ENCODE data around the gene SAMSN1.
"Not testable (repeated sequence)": the region's sequence is repeated elsewhere in the genome, so short reads cannot be mapped to it uniquely, and the experiment has no call there.

The SAMSN1 gene

GRCh38 chr21:14495075-14495474 lies 51.0 kb downstream of the SAMSN1 start:
- Histone ChIP-seq H3K27me3 (replicated peaks) (no peaks in the 10 kb centered on the region), H3K4me3 (ENCODE audit: low read depth, low read length) (no peak overlapping the region), H3K27ac (no peak overlapping the region), H3K36me3 (replicated peaks) (no peaks in the 10 kb centered on the region)
- no peak for TF ChIP-seq CTCF (IDR thresholded peaks at IDR 0.05; ENCODE audit: low read depth, low read length, missing control alignments)
- no peak for DNase-seq
- in situ Hi-C loops (cut with HindIII; ENCODE audit: low pct_ligation_motif_present, low sequenced_read_pairs) = no loop called here

DNA sequence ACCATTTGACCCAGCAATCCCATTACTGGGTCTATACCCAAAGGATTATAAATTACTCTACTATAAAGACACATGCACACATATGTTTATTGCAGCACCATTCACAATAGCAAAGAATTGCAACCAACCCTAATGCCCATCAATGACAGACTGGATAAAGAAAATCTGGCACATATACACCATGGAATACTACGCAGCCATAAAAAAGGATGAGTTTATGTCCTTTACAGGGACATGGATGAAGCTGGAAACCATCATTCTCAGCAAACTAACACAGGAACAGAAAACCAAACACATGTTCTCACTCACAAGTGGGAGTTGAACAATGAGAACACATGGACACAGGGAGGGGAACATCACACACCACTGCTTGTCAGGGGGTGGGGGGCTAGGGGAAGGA lies 51.9 kb downstream of the SAMSN1 start:
- H3K36me3 ChIP-seq (replicated peaks); H3K27me3 ChIP-seq (replicated peaks); H3K4me3 ChIP-seq (ENCODE audit: low read depth, low read length); in situ Hi-C loops (cut with HindIII; ENCODE audit: low pct_ligation_motif_present, low sequenced_read_pairs); DNase-seq; H3K27ac ChIP-seq: not testable (repeated sequence)

DNA sequence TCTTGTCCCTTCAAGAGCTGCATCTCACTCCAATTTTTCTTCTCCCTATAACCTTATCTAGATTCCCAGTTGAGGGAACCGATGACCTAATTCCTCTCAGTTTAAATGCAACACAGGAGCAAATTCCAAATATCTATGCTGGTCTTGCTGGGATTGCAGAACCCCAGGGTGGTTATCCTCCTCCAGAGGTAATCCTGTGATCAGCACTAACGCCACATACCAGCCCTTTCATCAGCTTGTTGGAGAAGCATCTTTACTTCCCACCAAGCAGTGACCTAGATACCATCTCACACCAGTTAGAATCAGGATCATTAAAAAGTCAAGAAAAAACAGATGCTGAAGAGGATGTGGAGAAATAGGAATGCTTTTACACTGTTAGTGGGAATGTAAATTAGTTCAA lies 52.4 kb downstream of the SAMSN1 start:
- Histone ChIP-seq H3K4me3 (ENCODE audit: low read depth, low read length) (no peak overlapping the region), H3K36me3 (replicated peaks) (no peaks in the 10 kb centered on the region), H3K27ac (no peak overlapping the region), H3K27me3 (replicated peaks) (no peaks in the 10 kb centered on the region)
- in situ Hi-C loops (cut with HindIII; ENCODE audit: low pct_ligation_motif_present, low sequenced_read_pairs) = no loop called here
- DNase-seq = no peak
- TF ChIP-seq CTCF (IDR thresholded peaks at IDR 0.05; ENCODE audit: low read depth, low read length, missing control alignments) = no peak

GRCh38 chr21:14492931-14493330 lies 53.2 kb downstream of the SAMSN1 start:
- Histone ChIP-seq H3K4me3 (ENCODE audit: low read depth, low read length) (no peak overlapping the region), H3K36me3 (replicated peaks) (no peaks in the 10 kb centered on the region), H3K27me3 (replicated peaks) (no peaks in the 10 kb centered on the region), H3K27ac (no peak overlapping the region)
- TF ChIP-seq CTCF (IDR thresholded peaks at IDR 0.05; ENCODE audit: low read depth, low read length, missing control alignments) = no peak
- no peak for DNase-seq
- in situ Hi-C loops (cut with HindIII; ENCODE audit: low pct_ligation_motif_present, low sequenced_read_pairs) = no loop called here

DNA sequence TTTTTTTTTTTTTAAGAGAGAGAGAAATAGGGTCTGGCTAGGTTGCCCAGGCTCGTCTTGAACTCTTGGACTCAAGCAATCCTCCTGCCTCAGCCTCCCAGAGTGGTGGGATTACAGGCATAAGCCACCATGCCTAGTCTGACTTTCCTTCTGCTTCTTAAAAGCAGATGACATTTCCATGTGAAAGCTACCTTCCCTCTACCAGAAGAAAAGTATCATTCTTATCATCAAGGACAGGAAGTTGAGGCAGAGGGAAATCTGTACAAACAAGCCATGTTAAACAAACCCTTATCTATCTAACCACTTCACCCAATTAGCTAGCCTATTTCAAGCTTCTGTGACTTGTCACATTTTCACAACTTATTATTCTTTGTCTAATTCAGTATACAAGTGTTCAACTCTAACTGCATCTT lies 54.8 kb downstream of the SAMSN1 start:
- in situ Hi-C loops (cut with HindIII; ENCODE audit: low pct_ligation_motif_present, low sequenced_read_pairs) = no loop called here
- H3K36me3 ChIP-seq (replicated peaks) = no peaks in the 10 kb centered on the region
- H3K27ac ChIP-seq = no peak overlapping the region
- TF ChIP-seq CTCF (IDR thresholded peaks at IDR 0.05; ENCODE audit: low read depth, low read length, missing control alignments) = no peak
- no peak for DNase-seq
- H3K27me3 ChIP-seq (replicated peaks) = no peaks in the 10 kb centered on the region
- H3K4me3 ChIP-seq (ENCODE audit: low read depth, low read length) = no peak overlapping the region

DNA sequence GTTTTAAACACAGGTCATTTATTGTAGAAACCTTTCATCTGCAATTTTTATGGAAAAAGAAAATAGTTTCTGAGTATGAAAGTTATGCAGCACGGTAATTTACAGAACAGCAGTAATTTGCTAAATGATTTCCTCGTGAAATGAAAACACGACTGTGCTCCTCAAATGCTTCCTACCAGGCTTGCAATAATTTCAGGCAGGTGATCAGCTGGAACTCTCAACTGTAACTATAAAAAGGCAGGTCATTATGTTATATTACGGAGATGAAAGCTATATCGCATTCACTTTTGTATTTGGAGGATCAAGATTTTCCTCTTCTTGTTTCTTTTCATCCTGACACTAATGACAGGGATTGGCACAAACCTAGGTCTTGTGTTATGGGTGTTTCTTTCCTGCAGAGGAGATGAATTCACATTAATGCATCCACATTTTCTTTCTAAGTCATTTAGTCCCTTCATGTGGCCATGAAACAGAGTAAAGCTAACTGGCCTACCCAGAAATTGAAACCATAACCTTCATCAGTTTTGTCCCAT lies 57.4 kb downstream of the SAMSN1 start:
- Histone ChIP-seq H3K27me3 (replicated peaks) (no peaks in the 10 kb centered on the region), H3K27ac (no peak overlapping the region), H3K4me3 (ENCODE audit: low read depth, low read length) (no peak overlapping the region), H3K36me3 (replicated peaks) (no peaks in the 10 kb centered on the region)
- DNase-seq = no peak
- in situ Hi-C loops (cut with HindIII; ENCODE audit: low pct_ligation_motif_present, low sequenced_read_pairs) = no loop called here
- TF ChIP-seq CTCF (IDR thresholded peaks at IDR 0.05; ENCODE audit: low read depth, low read length, missing control alignments) = no peak
